Testis (tissue), 2 donors: ENCODE data around the gene DPYD.

Experiments used
- CTCF ChIP-seq, 3 experiments: fragments of 450-650 bp in 2 of 3; fragments of 200-600 bp in 1 of 3; sonication (generic) in 1 of 3; IDR thresholded peaks; one replicate each; pipeline ENCODE4 v1.5.1; 2016 to 2019; ENCODE audit warnings: antibody characterized with exemption in 3 of 3, mild to moderate bottlenecking in 2 of 3, moderate library complexity in 1 of 3
- POLR2A ChIP-seq: fragments of 450-650 bp; IDR thresholded peaks from one replicate; pipeline ENCODE4 v1.6.1; 2017; ENCODE audit warnings: antibody characterized with exemption, mild to moderate bottlenecking, moderate library complexity

DNA sequence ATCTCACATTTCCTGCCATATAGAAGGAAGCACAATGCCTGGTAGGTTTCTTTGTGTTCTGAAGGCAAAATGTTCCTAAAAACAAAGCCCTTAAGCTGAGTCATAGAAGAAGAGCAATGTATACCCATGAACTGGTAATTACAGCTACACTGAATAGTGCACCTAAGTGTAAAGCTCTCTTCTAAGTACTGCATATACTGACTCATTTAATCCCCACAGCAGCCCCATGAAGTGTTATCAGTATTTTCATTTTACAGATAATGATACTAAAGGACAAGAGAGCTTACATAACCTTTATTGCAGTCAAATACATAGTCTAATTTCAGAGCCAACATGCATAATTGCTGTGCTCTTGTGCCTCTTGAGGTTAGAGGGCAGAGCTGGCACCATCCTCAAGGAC, 239.9 kb downstream of the DPYD start:
- TF ChIP-seq CTCF (IDR thresholded peaks at IDR 0.05) (no peak), POLR2A (no peak)
